Measurements from ENCODE around the gene CAMK1G. TPM values are rescaled to one million over a fixed set of nuclear protein-coding genes. Genes with fewer than 3 reads are reported as not detected.

The CAMK1G gene
- polyA plus RNA-seq, 3 donors: 0.04 to 0.18 TPM; not detected in 1

- no peak overlapping the region for H3K27ac ChIP-seq (ENCODE audit: low read depth, low read length)
- WGBS, 3 donors: 46 to 72% (median 68%) methylated on average over 6 of the region's 6 CpGs
Measured at GRCh38 chr1:209590405-209590804, 6.9 kb downstream of the CAMK1G start.

GRCh38 chr1:209593747-209594146 lies 10.2 kb downstream of the CAMK1G start:
- H3K27ac ChIP-seq (ENCODE audit: low read depth, low read length): no peak overlapping the region
- WGBS, 3 donors: 55 to 75% (median 55%) methylated on average over 2 of the region's 2 CpGs

DNA sequence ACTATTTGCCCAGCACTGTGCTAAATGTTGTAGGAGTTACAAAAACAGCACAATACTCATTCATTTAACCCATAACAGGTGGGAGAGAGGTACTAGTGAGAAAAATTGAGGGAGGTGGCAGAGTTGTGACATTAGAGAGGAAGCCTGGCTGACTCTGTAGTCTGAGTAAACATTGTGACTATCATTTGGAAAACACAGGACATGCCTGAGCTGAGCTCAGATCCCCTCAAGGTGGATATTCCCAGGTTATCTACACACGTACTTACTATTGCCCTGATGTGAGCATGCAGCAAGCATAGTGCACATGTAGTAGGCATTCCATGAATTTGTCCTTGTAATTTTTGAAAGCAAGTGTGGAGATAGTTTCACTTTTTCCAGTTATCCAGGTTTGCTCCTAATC lies 10.9 kb downstream of the CAMK1G start:
- no peak overlapping the region for H3K27ac ChIP-seq (ENCODE audit: low read depth, low read length)
- 57 to 87% (median 69%) methylated on average over 1 of the region's 1 CpG for WGBS, 3 donors

GRCh38 chr1:209595028-209595427 lies 11.5 kb downstream of the CAMK1G start:
- 65 to 73% (median 69%) methylated on average over 9 of the region's 9 CpGs for WGBS, 3 donors
- H3K27ac ChIP-seq (ENCODE audit: low read depth, low read length): no peak overlapping the region

- 80 to 89% (median 83%) methylated on average over 10 of the region's 10 CpGs for WGBS, 3 donors
- H3K27ac ChIP-seq (ENCODE audit: low read depth, low read length): no peak overlapping the region
Measured at GRCh38 chr1:209595599-209596285, 12.2 kb downstream of the CAMK1G start.

GRCh38 chr1:209597499-209597898 lies 14.0 kb downstream of the CAMK1G start:
- H3K27ac ChIP-seq (ENCODE audit: low read depth, low read length): no peak overlapping the region
- WGBS, 3 donors: 50 to 75% (median 66%) methylated on average over 2 of the region's 2 CpGs

DNA sequence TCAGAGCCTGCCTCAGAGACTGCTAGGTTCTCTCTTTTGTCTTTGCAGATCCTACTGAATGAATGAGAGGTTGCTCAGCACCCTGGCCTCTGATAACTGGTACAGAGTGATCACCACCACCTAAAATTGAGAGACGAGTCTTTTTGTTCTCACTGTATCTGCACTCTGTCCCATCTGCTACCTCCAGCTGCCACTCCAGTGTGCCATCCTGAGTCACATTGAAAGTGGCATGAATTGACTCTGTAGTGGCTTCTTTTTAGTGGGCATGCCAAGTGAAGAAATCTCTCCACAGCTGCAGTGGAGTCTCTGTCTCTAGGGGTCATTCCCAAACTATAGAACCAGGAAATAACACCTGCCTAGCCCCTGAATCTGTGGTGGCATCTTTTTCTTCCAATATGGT lies 14.7 kb downstream of the CAMK1G start:
- H3K27ac ChIP-seq (ENCODE audit: low read depth, low read length): no peak overlapping the region
- 64 to 91% (median 89%) methylated on average over 1 of the region's 1 CpG for WGBS, 3 donors

DNA sequence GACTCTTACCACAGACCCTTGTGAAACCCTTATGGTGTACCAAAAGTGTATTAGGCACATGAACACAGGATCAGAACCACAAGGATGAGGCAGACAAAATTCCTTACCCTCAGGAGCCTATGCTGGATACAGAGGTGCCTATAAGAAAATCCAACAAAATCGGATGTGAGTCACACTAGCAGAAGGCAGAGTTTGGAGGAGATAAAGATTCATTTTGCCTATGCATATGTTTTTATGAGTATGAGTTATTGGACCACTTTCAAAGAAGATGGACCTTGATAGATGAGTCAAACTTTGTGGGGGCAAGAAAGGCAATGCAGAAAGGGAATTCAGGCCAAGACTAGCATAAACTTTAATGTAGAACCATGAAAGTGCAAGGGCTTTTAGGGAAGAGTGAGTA lies 17.0 kb downstream of the CAMK1G start:
- 69 to 96% (median 92%) methylated on average over 1 of the region's 1 CpG for WGBS, 3 donors
- no peak overlapping the region for H3K27ac ChIP-seq (ENCODE audit: low read depth, low read length)

DNA sequence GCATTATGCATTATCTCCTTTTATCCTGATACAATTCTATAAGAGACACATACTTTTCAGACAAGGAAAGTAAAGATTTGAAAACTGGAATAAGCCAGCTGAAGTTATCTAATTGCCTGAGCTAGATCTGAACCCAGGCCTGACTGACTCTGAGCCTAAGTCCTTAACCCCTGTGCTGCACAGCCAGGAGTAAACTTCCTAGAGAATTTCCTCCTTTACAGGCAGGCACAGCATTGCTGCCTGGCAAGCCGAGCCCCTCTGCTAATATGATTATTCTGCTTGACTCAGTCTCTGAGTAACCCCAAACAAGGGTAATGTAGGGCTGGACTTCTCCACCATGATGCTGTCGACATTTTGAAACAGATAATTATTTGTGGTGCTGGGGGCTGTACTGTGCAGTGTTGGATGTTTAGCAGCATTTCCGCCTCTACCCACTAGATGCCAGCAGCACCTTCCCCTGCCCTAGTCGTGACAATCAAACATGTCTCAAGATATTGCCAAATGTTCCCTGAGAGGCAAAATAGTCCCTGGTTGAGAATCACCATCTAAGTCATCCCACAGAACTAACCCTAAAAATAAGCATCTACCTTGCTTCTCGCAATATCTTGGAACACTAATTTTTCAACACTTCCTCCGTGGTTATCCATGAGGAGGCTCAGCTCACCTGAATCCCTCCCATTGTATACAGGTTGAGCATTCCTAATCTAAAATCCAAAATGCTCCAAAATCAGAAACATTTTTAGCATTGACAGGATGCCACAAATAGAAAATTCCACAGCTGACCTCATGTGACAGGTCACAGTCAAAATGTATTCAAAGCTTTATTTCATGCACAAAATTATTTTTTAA lies 18.5 kb downstream of the CAMK1G start:
- WGBS, 3 donors: 37 to 44% (median 42%) methylated on average over 6 of the region's 6 CpGs

GRCh38 chr1:209603877-209604276 lies 20.4 kb downstream of the CAMK1G start:
- 84 to 88% (median 86%) methylated on average over 5 of the region's 5 CpGs for WGBS, 3 donors
- no peak overlapping the region for H3K27ac ChIP-seq (ENCODE audit: low read depth, low read length)

More for the DNA sequence above, 18.5 kb downstream of the CAMK1G start:
- no peak overlapping the region for H3K27ac ChIP-seq (ENCODE audit: low read depth, low read length)

DNA sequence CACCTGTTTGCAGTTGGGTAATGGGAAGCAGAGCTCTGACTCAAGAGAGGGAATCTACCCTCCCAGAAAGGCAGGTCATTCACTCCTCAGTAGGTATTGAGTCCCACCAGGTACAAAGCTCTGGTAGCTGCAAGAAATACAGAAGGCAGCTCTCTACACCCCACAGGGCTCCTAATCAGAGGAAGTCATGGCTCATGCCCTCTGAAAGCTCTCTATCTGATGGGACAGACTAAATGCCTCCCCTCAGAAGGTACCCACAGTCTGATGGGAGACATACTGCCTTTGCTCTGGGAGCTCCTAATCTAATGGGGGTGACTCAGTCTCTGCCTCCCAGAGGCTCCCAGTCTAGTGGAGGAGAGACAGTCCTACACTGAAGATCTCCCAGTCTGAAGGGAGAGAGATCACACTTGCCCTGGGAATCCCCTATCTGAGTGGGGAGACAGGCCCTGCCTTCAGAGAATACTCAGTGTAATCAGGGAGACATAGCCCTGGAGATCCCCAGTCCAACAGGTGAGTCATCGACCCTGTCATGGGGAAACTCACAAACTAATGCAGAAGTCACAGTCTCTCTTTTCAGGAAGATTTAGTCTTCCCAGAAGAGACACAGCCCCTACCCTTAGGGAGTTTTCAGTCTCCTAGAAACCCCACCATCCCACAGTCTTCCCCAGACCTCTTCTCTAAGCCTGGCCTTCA lies 23.7 kb downstream of the CAMK1G start:
- no peak overlapping the region for H3K27ac ChIP-seq (ENCODE audit: low read depth, low read length)
- 65 to 78% (median 71%) methylated on average over 1 of the region's 1 CpG for WGBS, 3 donors

- 82 to 86% (median 82%) methylated on average over 8 of the region's 8 CpGs for WGBS, 3 donors
- no peak overlapping the region for H3K27ac ChIP-seq (ENCODE audit: low read depth, low read length)
Measured at GRCh38 chr1:209607795-209608178, 24.3 kb downstream of the CAMK1G start.

- no peak overlapping the region for H3K27ac ChIP-seq (ENCODE audit: low read depth, low read length)
- WGBS, 3 donors: 83 to 87% (median 85%) methylated on average over 9 of the region's 9 CpGs
Measured at GRCh38 chr1:209609041-209609790, 25.7 kb downstream of the CAMK1G start.

DNA sequence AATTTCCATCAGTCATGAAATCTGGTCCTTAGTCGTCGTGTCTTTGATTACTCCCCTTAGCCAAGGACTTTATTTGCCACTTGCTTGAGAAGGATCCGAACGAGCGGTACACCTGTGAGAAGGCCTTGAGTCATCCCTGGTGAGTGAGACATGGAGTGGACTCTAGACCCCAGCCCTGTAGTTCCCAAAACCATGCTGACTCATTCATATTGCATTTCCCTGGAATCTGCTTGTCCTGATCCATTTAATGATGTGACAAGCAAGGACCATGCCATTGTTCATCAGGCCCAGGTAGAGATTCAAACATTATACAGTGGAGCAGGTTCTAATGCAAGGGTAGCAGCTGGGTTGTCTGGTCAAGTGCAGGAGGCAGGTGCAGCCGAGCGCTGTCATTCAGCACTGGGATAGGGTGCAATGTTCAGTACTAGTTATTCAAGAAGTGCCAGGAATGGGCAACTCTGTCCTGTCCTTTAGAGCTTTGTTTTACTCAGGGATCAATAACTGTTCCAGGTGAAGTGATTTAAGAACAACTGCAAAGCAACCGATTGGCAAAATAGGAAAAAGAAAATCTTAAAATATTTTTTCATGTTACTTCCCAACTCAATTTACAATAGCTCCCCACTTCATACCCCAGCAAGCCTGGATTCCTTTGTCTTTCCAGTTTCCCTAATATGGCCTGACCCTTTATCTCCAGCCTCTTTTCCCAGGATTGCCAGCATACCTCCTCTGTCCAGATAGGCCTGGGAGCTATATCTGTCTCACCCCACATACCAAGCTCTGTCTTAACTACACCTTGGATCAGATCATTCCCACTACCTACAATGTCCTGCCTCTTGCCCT lies 26.5 kb downstream of the CAMK1G start:
- H3K27ac ChIP-seq (ENCODE audit: low read depth, low read length): no peak overlapping the region
- WGBS, 3 donors: 88 to 96% (median 94%) methylated on average over 8 of the region's 8 CpGs

GRCh38 chr1:209610631-209610905 lies 27.1 kb downstream of the CAMK1G start:
- H3K27ac ChIP-seq (ENCODE audit: low read depth, low read length): no peak overlapping the region
- WGBS, 3 donors: 84 to 94% (median 88%) methylated on average over 3 of the region's 3 CpGs

- H3K27ac ChIP-seq (ENCODE audit: low read depth, low read length): no peak overlapping the region
- 86 to 92% (median 88%) methylated on average over 13 of the region's 13 CpGs for WGBS, 3 donors
Measured at GRCh38 chr1:209611771-209612570, 28.5 kb downstream of the CAMK1G start.
